NK-92 (cell line): ENCODE measurements around the gene CGAS.
"Not testable (repeated sequence)": the region's sequence is repeated elsewhere in the genome, so short reads cannot be mapped to it uniquely, and the experiment has no call there.

Experiments used
- DNase-seq: peaks from one replicate; lab custom pipeline; 2025; ENCODE audit not compliant: unreplicated experiment; lab: John Stamatoyannopoulos, UW

Gene CGAS

DNA sequence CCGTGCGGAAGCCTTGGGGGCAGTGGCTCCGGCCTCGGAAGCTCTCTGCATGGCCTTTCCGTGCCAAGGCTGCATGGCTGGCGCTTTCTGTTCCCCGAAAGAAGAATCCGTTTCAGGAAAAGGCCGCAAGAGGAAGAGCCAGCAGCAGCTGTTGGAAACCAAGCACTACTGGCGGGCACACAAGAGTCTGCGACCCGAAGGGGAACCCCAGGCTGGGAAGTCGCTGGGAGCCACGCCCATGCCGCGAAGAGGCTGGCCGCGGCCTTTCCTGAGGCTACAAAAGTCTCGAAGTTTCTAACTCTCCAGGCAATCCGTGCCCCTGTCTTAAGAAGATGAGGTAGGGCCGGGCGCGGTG lies at the start of gene CGAS:
CGAS (minus strand) TSS at position 191 of the 355 bp plus-strand sequence; CDS start at position 75, 116 bp downstream.
- DNase-seq = no peak

DNA sequence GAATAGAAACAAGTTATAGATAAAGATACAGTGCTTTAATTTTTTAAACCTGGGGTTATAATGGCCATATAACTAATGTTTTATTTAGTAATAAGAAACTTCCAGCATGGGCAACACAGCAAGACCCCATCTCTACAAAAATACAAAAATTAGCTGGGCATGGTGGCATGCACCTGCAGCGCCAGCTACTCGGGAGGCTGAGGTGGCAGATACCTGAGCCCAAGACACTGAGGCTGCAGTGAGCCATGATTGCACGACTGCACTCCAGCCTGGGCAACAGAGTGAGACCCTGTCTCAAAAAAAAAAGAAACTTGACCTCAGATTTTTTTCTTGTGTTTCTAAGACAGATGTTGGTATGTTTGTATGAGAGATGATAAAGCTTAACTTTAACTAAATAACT lies 45.8 kb upstream of the CGAS start:
- no peak for DNase-seq

DNA sequence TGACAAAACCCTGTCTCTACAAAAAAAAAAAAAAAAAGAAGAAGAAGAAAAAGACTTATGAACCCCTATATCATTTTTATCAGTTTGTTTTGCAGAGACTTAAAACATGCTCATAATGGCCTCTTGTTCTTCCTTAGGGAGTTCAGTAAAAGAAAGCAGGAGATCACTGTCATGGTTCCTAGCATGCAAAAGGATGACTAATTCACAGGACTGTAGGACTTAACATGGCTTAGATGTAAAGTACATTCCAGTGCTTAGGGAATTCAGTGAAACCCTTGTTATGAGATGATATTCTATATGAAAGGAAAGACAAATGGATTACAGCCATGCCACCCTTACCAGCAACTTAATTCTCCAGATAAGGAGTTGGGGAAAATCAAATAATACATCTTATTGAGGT lies 39.3 kb upstream of the CGAS start:
- DNase-seq = no peak

DNA sequence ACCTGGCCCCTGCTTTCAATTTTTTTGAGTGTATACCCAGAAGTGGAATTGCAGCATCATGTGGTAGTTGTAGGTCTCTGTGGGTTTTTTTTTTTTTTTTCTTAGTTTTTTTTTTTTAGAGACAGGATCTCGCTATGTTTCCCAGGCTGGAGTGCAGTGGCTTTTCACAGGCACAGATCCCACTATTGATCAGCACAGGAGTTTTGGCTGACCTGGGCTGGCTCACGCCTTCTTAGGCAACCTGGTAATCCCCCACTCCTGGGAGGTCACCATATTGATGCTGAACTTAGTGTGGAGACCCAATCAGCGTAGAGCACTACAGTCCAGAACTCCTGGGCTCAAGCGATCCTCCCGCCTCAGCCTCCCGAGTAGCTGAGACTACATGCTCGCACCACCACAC lies 35.4 kb upstream of the CGAS start:
- DNase-seq = no peak

DNA sequence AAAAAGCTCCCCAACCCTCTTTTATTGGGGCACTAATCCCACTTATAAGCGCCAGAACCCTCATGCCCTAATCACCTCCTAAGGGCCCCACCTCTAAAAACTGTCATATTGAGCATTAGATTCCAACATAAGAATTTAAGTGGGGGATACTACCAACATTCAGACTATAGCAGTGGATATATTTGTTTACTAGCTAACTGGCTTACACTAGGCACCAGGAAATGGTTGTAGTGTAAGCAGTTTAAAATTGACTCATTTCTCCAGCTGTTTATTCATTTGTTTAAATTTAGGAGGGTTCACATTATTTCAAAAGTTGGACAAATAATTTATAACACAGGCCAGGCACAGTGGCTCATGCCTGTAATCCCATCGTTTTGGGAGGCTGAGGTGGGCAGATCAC lies 32.3 kb upstream of the CGAS start:
- no peak for DNase-seq

DNA sequence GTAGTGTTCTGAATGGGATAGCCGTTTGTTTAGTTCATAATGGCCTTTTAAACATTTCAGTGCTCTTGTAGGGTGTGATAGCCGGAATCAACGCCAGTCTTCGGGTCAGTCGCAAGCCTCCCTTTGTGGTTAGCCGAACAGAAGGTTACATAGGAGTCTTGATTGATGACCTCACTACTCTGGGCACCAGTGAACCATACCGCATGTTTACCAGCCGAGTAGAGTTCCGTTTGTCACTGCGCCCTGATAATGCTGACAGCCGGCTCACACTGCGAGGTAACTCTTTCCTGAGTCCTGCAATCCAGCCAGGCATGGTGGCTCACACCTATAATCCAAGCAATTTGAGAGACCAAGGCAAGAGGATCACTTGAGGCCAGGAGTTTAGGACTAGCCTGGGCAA lies 29.9 kb upstream of the CGAS start:
- no peak for DNase-seq

DNA sequence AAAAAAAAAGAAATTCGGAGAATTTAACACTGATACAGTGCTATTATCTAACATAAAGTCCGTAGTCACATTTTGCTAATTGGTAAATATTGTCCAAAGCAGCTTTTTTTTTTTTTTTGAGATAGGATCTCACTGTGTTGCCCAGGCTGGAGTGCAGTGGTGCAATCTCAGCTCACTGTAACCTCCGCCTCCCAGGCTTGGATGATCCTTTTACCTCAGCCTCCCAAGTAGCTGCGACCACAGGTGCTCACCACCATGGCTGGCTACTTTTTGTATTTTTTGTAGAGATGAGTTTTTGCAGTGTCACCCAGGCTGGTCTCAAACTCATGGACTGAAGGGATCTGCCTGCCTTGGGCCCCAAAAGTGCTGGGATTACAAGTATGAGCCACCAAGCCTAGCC lies 25.3 kb upstream of the CGAS start:
- DNase-seq = no peak

DNA sequence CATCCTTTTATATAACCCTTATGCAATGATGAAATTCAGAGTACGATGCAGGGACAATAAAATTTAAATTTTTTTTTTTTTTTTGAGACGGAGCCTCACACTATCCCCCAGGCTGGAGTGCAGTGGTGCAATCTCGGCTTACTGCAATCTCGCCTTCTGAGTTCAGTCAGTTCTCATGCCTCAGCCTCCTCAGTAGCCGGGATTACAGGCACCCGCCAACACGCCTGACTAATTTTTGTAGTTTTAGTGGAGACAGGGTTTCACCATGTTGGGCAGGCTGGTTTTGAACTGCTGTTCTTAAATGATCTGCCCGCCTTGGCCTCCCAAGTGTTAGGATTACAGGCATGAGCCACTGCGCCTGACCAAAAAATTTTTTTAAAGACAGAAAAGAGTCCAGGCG lies 24.6 kb upstream of the CGAS start:
- DNase-seq = no peak

DNA sequence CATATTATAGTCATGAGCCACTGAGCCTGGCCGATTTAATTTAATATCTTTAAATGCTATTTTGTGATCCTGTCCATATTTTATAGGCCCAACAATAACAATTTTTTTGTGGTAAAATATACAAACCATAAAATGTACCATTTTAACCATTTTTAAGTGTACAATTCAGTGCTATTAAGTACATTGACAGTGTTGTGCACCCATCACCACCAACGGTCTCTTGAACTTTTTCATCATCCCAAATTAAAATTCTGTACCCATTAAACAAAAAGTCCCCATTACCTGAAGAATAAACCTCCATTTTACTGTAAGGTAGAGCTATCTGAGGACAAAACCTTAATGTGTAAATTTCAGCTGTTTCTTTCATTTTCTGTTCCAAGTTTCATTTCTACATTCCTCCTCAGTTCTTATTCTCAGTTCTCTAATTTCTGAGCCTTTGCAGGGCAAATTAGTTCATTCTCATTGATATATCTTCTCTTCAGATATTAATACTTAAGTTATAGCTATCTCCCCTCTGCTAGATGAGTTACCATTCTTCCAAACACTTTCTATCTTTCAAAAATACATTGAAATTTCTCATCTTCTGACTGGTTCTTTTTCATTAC lies 19.7 kb upstream of the CGAS start:
- DNase-seq = no peak

DNA sequence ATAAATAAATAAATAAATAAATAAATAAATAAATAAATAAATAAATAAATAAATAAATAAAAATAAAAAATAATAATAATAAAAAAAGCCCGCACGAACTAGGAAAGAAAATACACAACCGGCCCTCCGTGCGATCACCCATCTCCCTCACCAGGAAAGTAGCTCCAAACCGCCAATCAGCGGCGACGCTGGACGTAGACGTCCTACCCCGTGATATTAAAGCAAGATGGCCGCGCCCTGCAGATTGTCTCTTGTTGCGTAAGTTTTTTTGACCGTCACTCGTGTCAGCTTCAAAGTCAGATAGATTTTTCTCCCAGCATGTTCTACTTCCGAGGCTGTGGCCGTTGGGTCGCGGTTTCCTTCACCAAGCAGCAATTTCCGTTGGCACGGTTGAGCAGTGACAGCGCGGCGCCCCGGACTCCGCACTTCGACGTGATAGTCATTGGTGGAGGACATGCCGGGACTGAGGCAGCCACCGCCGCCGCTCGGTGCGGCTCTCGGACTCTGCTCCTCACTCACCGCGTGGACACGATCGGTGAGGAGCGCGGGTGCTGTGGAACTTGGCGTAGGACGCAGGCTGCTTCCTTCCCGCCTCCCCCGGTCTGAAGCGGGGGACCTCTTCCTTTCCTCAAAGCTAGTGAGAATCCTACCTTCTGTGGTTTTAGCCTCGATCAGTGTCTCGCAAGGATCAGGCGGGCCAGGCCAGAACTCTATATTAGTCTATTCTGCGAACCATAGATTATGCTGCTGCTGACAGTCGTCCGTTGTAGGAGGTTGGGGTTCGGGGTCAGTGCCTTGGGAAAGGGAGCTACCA lies 9.6 kb upstream of the CGAS start, which contains the start of gene MTO1:
MTO1 (plus strand) TSS at position 201 of the 814 bp plus-strand sequence; CDS start at position 319, 118 bp downstream.
- no peak for DNase-seq

DNA sequence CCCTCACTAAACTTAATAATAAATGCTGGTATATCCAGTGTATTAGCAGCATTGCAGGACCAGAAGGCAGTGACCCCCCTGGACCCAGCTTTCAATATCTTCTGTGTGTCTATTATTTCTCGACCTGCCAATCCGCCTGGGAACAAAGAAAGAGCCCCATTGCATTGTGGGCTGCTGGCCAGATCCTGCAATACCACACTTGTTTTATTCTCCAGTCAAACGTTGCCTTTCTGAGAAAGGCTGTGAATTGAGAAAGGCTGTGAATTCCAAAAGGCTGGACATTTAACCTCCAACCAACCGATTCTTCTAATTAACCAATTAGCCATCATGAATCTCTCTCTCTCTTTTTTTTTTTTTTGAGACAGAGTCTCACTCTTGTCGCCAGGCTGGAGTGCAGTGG lies 8.0 kb upstream of the CGAS start:
- DNase-seq = no peak

DNA sequence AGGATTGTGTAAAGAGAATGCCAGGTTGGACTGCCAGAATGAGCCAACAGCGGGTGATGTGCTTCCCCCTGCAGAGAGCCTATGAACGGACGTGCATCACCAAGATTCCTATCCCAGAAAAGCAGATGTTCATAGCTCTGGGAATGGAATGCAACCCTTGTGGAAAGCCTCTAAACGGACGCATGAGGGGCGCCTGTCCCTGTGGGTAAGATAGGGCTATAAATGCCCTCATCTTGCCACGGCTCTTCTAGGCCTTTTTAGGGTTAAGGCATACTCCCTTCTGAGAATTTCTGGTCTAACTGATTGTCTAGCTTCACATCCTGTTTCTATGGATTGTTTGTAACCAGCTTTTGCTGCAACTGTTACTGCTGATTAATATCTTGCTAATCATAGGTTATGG lies 7.4 kb upstream of the CGAS start:
- DNase-seq = not testable (repeated sequence)

DNA sequence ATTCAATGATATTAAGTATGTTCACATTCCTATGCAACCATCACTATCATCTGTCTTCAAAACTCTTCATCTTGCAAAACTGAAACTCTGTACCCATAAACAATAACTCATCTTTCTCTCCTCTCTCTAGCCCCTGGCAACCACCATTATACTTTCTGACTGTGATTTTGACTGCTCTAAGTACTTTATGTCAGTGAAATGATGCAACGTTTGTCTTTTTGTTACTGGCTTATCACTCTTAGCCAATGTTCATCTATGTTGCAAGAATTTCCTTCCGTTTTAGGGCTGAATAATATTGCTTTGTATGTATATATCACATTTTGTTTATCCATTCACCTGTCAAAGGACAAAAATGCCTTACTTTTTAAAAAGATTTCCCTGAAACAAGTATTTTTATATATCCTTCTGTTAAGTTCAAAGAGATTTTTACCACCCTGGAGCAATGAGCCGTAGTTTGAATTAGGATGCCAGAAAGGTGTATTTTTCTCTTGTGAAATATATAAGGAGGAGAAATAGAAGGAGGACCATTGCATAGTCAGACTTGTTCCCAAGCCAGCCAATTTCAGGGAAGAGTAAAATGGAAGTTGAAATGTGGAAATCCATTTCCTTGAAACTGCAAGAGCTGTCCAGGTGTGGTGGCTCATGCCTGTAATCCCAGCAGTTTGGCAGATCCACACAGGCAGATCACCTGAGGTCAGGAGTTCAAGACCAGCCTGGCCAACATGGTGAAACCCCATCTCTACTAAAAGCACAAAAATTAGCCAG lies 4.0 kb upstream of the CGAS start:
- no peak for DNase-seq

DNA sequence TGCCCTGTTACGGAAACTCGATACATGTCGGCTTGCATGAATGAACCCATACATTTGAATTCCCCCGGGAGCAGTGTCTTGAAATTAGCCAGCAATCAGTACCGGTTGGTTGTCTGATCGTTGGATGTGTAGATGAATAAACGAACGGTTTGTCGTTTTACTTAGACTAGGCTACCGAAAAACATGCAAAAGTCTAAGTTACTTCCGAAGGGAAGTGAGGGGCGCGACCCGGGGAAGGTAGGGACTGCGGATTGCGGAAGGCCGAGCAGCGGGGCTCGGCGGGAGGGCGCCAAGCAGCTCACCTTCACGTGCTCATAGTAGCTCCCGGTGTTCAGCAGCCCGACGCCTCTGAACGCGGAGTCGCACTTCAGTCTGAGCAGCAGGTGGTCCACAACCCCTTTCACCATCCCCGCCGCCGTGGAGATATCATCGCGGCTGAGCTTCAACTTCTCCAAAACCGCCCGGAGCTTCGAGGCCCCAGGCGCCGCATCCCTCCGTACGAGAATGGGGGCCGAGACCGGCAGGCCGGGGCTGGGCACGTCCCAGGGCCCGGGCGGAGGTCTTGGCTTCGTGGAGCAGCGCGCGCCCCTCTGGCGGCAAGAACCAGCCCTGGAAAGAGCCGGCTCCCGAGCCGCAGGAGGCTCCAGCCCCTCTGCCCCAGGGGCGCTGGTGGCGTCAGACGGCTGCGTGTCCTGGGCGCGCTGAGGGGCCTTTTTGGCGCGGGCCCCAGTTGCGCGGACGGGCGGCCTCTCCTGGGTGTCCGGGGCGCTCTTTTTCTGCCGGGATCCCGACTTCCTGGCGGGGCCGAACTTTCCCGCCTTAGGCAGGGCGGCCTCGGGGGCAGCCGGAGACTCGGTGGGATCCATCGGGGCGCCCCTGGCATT lies 632 bp downstream of the CGAS start:
- no peak for DNase-seq

DNA sequence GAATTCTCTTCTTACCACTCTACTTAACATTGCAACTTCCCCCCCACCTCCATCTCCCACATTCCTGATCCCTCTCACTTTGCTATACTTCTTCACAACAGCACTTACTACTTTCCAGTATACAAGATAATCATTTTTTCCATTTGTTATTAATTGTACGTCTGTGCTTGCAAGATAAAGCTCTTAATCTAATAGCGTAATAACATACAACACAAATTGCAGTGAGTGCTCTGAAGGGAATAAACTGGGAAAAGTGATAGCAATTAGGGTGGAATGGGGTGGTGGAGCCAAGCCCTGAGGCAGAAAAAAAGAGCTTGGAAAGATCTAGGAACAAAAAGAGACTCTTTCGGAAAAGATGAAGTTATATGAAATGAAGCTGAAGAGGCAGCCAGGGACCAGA lies 8.5 kb downstream of the CGAS start:
- DNase-seq = no peak

DNA sequence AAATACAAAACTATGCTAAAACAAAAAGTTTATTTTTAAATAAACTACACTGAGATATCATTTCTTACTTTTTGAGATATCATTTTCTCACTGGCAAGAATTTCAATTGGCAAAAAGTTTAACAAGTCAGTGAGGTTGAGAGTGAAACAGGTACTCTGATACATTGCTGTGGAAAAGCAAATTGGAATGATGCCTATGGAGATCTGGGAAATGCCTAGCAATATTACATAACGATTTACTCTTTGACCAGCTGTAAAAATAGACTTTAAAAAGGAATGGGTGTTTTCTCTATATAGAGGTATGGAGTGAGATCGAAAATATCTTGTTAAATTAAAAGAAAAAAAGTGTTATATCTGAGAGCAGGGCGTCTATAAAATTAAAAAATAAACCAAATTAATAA lies 16.9 kb downstream of the CGAS start:
- DNase-seq = no peak

DNA sequence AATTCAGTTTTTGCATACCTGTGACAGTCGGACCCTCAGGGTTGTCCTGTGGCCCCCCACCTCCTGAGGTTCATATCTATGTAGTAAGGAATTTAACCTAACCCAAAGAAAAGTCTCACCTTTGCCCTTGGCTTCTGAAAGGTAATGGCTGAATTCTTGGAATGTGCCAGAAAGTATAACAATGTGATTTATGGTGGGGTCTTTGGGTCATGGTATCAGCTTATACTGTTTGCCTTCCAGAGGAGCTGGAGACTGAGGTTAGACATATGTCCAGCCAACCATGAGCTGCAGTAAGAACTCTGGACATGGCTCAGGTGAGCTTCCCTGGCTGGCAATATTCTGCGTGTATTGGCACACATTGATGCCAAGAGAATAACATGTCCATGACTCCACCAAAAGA lies 30.6 kb downstream of the CGAS start:
- no peak for DNase-seq

DNA sequence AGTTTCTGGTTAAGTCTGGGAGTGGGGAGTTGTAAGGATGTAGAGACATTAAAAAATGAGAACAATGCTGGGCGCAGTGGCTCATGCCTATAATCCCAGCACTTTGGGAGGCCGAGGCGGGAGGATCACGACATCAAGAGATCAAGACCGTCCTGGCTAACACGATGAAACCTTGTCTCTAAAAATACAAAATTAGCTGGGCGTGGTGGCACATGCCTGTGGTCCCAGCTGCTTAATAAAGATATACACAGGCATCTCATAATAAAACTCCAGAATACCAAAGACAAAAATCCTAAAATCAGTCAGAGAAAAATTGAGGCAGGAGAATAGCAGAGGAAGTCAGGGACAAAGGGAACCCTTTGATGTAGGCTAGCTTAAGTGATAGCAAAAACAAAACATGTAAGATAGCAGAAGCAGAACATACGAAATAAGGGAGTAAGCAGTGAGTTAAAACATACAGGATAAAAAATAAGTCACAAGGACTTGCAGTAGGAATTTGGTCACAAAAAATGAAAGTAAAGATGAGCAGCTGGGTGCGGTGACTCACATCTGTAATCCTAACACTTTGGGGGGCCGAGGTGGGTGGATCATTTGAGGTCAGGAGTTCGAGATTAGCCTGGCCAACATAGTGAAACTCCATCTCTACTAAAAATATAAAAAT lies 33.9 kb downstream of the CGAS start:
- DNase-seq = no peak

DNA sequence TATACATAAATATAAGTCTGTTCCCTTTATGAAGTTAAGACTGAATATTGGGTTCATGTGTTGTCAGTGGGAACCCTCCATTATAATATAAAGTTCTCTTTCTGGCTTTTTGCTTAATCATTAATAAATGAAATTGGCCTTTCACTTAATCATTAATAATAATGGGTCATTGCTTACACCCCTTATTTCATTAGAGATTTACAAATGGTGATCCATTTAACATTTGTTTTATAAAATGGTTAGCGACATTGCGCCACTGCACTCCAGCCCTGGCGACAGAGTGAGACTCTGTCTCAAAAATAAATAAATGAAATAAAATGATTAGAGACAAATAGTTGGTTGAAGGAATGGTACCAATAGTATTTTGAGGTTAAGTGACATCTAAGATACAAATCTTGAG lies 39.0 kb downstream of the CGAS start:
- DNase-seq = no peak

DNA sequence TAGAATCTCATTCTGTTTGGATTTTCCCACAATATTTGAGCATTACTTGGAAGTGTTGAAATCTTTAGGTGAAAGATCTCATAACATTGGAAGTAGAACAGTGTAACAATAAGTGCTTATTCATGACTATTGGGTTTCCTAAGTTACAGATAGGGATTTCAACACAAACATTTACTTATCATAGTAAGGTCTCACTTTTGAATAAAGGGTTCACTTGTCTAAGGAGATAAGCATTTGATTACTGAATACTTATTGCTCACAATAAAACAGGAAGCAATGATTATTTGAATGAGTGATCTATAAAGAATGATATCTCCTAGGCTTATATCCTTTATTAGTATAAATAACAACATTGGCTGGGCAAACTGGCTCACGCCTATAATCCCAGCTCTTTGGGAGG lies 42.7 kb downstream of the CGAS start:
- DNase-seq = no peak

DNA sequence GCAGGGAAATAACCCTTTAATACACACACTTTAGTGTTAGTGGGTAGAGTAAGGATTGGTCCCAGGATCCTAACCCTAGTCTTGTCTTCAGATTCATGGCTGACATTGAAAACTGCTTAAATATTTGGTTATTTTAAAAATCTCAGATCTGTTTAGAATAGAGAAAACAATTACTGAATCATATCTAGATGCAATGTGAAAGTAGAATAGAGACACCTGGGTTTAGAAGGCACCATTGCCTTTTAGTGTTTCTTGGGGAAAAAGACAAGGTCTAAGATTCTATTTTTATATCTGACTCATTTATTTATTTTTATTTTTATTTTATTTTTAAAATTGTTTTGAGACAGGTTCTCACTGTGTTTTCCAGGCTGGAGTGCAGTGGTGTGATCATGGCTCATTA lies 51.4 kb downstream of the CGAS start:
- no peak for DNase-seq
